ENCODE data around the gene IGF2BP1. TPM values are rescaled to one million over a fixed set of nuclear protein-coding genes. Genes with fewer than 3 reads are reported as not detected.
"Not testable (repeated sequence)": the region's sequence is repeated elsewhere in the genome, so short reads cannot be mapped to it uniquely, and the experiment has no call there.

The IGF2BP1 gene
- total and polyA plus RNA-seq, 2 donors = 0.07 to 10.9 TPM

DNA sequence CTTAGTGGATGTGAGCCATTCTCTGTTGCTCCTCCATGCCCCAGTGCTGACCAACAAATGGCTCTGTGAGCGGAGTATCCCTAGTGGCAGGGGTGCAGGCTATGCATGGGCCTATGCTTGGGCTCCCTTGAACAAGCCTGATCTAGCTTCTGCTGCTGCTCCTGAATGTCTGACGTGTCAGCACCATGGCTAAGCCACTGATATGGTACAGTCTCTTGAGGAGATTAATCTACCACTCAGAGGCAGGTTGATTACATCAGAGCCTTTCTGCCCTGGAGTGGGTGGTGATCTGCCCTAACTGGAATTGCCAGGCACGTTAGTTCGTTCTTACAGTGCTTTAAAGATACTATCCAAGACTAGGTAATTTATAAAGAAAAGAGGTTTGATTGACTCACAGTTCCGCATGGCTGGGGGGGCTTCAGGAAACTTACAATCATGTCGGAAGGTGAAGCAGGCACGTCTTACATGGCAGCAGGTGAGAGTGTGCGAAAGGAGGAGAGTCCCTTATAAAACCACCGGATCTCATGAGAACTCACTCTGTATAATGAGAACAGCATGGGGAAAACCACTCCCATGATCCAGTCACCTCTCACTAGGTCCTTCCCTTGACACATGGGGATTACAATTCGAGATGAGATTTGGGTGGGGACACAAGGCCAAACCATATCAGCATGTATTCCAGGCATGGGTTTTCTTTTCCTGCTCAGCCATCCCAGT lies 93.9 kb downstream of the IGF2BP1 start:
- H3K27me3 ChIP-seq (ENCODE audit: control insufficient read depth in 2 of 2, insufficient read depth in 1 of 2, low read length in 1 of 2) = peaks cover 0 to 8% of the 10 kb centered on the region in 2 donors
- WGBS = 84% methylated on average over 10 of the region's 10 CpGs
- DNase-seq (ENCODE audit: low read depth in 6 of 9, low spot score in 9 of 9) = no peak
- no peak overlapping the region for H3K27ac ChIP-seq (ENCODE audit: low read depth in 1 of 2, low read length in 1 of 2)
- H3K36me3 ChIP-seq (ENCODE audit: control insufficient read depth in 2 of 2, insufficient read depth in 2 of 2, low read length in 1 of 2) = no peaks in the 10 kb centered on the region
- H3K9me3 ChIP-seq (ENCODE audit: control insufficient read depth in 2 of 2, insufficient read depth in 1 of 2, low read length in 1 of 2) = no peaks in the 10 kb centered on the region
- H3K4me1 ChIP-seq (ENCODE audit: control insufficient read depth in 2 of 2, insufficient read depth in 2 of 2, low read length in 2 of 2) = no peaks in the 10 kb centered on the region
- H3K4me3 ChIP-seq (ENCODE audit: low read length in 2 of 2) = no peak overlapping the region

DNA sequence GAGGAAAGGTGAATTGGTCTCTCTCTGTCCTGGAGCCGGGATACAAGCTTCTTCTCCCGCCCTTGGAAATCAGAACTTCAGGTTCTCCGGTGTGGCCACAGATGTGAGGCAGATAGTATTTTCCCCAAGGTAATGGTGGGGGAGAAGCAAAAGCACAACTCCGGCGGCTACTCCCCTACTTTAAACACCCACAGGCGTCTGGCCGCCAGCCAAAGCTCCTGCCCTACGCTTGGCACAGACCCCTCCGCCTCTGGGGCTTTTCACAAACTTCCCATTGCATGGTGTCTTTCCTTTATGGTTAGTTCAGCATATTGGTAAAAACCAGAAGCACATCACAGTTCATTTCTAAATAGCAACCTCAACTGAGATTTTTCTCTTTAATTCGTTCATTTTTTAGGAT lies 95.9 kb downstream of the IGF2BP1 start:
- no peaks in the 10 kb centered on the region for H3K4me1 ChIP-seq (ENCODE audit: control insufficient read depth in 2 of 2, insufficient read depth in 2 of 2, low read length in 2 of 2)
- peaks cover 0 to 5% of the 10 kb centered on the region in 2 donors for H3K27me3 ChIP-seq (ENCODE audit: control insufficient read depth in 2 of 2, insufficient read depth in 1 of 2, low read length in 1 of 2)
- no peaks in the 10 kb centered on the region for H3K9me3 ChIP-seq (ENCODE audit: control insufficient read depth in 2 of 2, insufficient read depth in 1 of 2, low read length in 1 of 2)
- no peak overlapping the region for H3K4me3 ChIP-seq (ENCODE audit: low read length in 2 of 2)
- 86% methylated on average over 10 of the region's 10 CpGs for WGBS
- no peaks in the 10 kb centered on the region for H3K36me3 ChIP-seq (ENCODE audit: control insufficient read depth in 2 of 2, insufficient read depth in 2 of 2, low read length in 1 of 2)
- no peak for DNase-seq (ENCODE audit: low read depth in 6 of 9, low spot score in 9 of 9)
- H3K27ac ChIP-seq (ENCODE audit: low read depth in 1 of 2, low read length in 1 of 2) = no peak overlapping the region

DNA sequence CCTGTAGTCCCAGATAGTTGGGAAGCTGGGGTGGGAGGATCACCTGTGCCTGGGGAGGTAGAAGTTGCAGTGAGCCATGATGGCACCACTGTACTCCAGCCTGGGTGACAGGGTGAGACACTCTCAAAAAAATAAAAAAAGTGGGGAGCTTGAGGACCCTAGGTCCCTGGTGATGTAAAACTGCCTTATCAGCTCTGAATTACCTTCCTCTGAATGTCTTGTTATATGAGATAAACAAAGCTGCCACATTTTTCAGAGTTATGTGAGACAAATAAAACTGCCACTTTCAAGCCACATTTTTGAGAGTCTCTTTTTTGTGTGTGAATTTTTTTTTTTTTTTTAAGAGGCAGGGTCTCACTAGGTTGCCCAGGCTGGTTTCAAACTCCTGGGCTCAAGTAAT lies 103.4 kb downstream of the IGF2BP1 start:
- no peaks in the 10 kb centered on the region for H3K4me1 ChIP-seq (ENCODE audit: control insufficient read depth in 2 of 2, insufficient read depth in 2 of 2, low read length in 2 of 2)
- H3K4me3 ChIP-seq (ENCODE audit: low read length in 2 of 2) = no peak overlapping the region
- DNase-seq (ENCODE audit: low read depth in 6 of 9, low spot score in 9 of 9) = no peak
- H3K27me3 ChIP-seq (ENCODE audit: control insufficient read depth in 2 of 2, insufficient read depth in 1 of 2, low read length in 1 of 2) = peaks cover 0 to 4% of the 10 kb centered on the region in 2 donors
- H3K36me3 ChIP-seq (ENCODE audit: control insufficient read depth in 2 of 2, insufficient read depth in 2 of 2, low read length in 1 of 2) = no peaks in the 10 kb centered on the region
- no peaks in the 10 kb centered on the region for H3K9me3 ChIP-seq (ENCODE audit: control insufficient read depth in 2 of 2, insufficient read depth in 1 of 2, low read length in 1 of 2)
- H3K27ac ChIP-seq (ENCODE audit: low read depth in 1 of 2, low read length in 1 of 2) = no peak overlapping the region

DNA sequence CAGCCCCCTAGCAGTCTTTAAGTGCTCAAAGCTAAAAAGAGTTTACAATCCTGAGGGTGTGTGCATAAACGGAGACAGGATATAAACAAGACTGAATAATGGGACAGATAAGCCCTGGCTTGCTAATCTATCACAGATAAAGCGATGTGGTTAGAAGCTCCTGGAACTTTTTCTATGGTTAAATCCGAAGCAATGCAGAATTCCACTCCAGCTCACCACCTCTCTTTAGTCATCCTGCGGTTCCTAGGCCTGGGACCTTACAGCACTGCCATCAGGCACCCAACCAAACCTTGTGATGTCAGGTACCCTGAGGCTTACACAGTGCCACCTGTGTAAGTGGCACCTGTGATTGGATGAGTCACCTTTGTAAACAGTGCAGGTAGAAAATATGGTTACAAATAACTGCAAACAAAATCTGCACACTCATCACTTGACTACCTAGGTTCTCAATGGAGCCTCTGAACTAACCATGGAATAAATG lies 103.9 kb downstream of the IGF2BP1 start:
- DNase-seq (ENCODE audit: low read depth in 6 of 9, low spot score in 9 of 9) = no peak

DNA sequence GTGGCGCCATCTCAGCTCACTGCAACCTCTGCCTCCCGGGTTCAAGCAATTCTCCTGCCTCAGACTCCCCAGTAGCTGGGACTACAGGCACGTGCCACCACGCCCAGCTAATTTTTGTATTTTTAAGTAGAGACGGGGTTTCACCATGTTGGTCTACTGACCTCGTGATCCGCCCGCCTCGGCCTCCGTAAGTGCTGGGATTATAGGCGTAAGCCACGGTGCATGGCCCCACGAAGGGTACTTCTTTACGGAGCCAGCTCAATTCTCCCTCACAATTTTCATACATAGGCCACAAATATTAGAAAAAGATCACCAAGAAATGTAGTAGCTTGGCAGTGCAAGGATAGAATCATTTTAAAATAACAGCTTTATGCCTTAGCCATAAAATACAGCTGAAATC lies 106.2 kb downstream of the IGF2BP1 start:
- DNase-seq (ENCODE audit: low read depth in 6 of 9, low spot score in 9 of 9); H3K4me1 ChIP-seq (ENCODE audit: control insufficient read depth in 2 of 2, insufficient read depth in 2 of 2, low read length in 2 of 2); H3K27me3 ChIP-seq (ENCODE audit: control insufficient read depth in 2 of 2, insufficient read depth in 1 of 2, low read length in 1 of 2); H3K27ac ChIP-seq (ENCODE audit: low read depth in 1 of 2, low read length in 1 of 2); H3K9me3 ChIP-seq (ENCODE audit: control insufficient read depth in 2 of 2, insufficient read depth in 1 of 2, low read length in 1 of 2); H3K36me3 ChIP-seq (ENCODE audit: control insufficient read depth in 2 of 2, insufficient read depth in 2 of 2, low read length in 1 of 2); H3K4me3 ChIP-seq (ENCODE audit: low read length in 2 of 2): not testable (repeated sequence)
- WGBS = 95% methylated on average over 14 of the region's 14 CpGs

More for the DNA sequence above, 103.9 kb downstream of the IGF2BP1 start:
- 94% methylated on average over 4 of the region's 4 CpGs for WGBS
- Histone ChIP-seq H3K27ac (ENCODE audit: low read depth in 1 of 2, low read length in 1 of 2) (no peak overlapping the region), H3K4me3 (ENCODE audit: low read length in 2 of 2) (no peak overlapping the region), H3K27me3 (ENCODE audit: control insufficient read depth in 2 of 2, insufficient read depth in 1 of 2, low read length in 1 of 2) (peaks cover 0 to 5% of the 10 kb centered on the region in 2 donors), H3K4me1 (ENCODE audit: control insufficient read depth in 2 of 2, insufficient read depth in 2 of 2, low read length in 2 of 2) (no peaks in the 10 kb centered on the region), H3K36me3 (ENCODE audit: control insufficient read depth in 2 of 2, insufficient read depth in 2 of 2, low read length in 1 of 2) (no peaks in the 10 kb centered on the region), H3K9me3 (ENCODE audit: control insufficient read depth in 2 of 2, insufficient read depth in 1 of 2, low read length in 1 of 2) (no peaks in the 10 kb centered on the region)

DNA sequence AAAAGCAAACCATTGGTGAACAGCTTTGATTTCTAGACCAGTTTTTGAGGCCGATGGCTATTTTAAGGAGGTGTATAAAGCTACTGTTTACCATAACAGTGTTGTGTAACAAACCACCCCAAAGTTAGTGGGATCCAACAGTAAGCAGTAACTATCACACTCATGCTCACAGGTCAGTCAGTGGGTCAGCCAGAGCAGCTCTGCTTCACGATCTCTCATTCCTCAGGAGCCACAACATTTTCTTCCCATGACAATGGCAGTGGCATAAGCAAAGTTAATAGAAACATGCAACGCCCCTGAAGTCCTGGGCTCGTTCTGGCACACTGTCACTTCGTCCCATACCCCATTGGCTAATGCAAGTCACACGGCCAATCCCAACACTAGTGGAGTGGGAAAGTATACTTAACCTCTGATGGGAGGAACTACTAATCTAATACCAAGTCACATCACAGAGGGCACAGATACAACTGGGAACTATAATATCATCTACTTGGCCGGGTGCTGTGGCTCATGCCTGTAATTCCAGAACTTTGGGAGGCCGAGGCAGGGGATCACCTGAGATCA lies 107.4 kb downstream of the IGF2BP1 start:
- no peak for DNase-seq (ENCODE audit: low read depth in 6 of 9, low spot score in 9 of 9)
- Histone ChIP-seq H3K4me1 (ENCODE audit: control insufficient read depth in 2 of 2, insufficient read depth in 2 of 2, low read length in 2 of 2) (no peaks in the 10 kb centered on the region), H3K4me3 (ENCODE audit: low read length in 2 of 2) (no peak overlapping the region), H3K36me3 (ENCODE audit: control insufficient read depth in 2 of 2, insufficient read depth in 2 of 2, low read length in 1 of 2) (no peaks in the 10 kb centered on the region), H3K27me3 (ENCODE audit: control insufficient read depth in 2 of 2, insufficient read depth in 1 of 2, low read length in 1 of 2) (peaks cover 2 to 8% of the 10 kb centered on the region in 2 donors), H3K27ac (ENCODE audit: low read depth in 1 of 2, low read length in 1 of 2) (no peak overlapping the region), H3K9me3 (ENCODE audit: control insufficient read depth in 2 of 2, insufficient read depth in 1 of 2, low read length in 1 of 2) (no peaks in the 10 kb centered on the region)
- 93% methylated on average over 8 of the region's 8 CpGs for WGBS

Other genes with a start within 250 kb of the IGF2BP1 start
- 0.42 TPM for gene TTLL6, start 180.2 kb upstream of the IGF2BP1 start, total RNA-seq
- gene TTLL6, start 180.2 kb upstream of the IGF2BP1 start, polyA plus RNA-seq = 0.41 TPM
- gene CALCOCO2, start 166.3 kb upstream of the IGF2BP1 start, total RNA-seq = 30.8 TPM
- 90.6 TPM for gene CALCOCO2, start 166.3 kb upstream of the IGF2BP1 start, polyA plus RNA-seq
- gene ATP5MC1, start 104.6 kb upstream of the IGF2BP1 start, total RNA-seq = 79.4 TPM
- 157 TPM for gene ATP5MC1, start 104.6 kb upstream of the IGF2BP1 start, polyA plus RNA-seq
- gene UBE2Z, start 89.0 kb upstream of the IGF2BP1 start, total RNA-seq = 44.7 TPM
- 73.4 TPM for gene UBE2Z, start 89.0 kb upstream of the IGF2BP1 start, polyA plus RNA-seq
- 74.9 TPM for gene SNF8, start 52.5 kb upstream of the IGF2BP1 start, total RNA-seq
- 92.2 TPM for gene SNF8, start 52.5 kb upstream of the IGF2BP1 start, polyA plus RNA-seq
- gene GIP, start 28.8 kb upstream of the IGF2BP1 start, total RNA-seq = 0.57 TPM
- 1.9 TPM for gene GIP, start 28.8 kb upstream of the IGF2BP1 start, polyA plus RNA-seq
- 0.05 TPM for gene B4GALNT2, start 135.4 kb downstream of the IGF2BP1 start, total RNA-seq
- gene B4GALNT2, start 135.4 kb downstream of the IGF2BP1 start, polyA plus RNA-seq = 0.02 TPM
- gene GNGT2, start 213.2 kb downstream of the IGF2BP1 start, total RNA-seq = 6.9 TPM
- 10.8 TPM for gene GNGT2, start 213.2 kb downstream of the IGF2BP1 start, polyA plus RNA-seq
- 13.4 TPM for gene ABI3, start 213.3 kb downstream of the IGF2BP1 start, total RNA-seq
- gene ABI3, start 213.3 kb downstream of the IGF2BP1 start, polyA plus RNA-seq = 12.6 TPM
- 1.8 TPM for gene PHOSPHO1, start 233.4 kb downstream of the IGF2BP1 start, total RNA-seq
- gene PHOSPHO1, start 233.4 kb downstream of the IGF2BP1 start, polyA plus RNA-seq = 0.50 TPM